NCI-H82 (cell line): ENCODE results near the gene PTPRN2.
"Not testable (repeated sequence)": the region's sequence is repeated elsewhere in the genome, so short reads cannot be mapped to it uniquely, and the experiment has no call there.

ENCODE experiments used
- DNase-seq: peaks from one replicate; lab custom pipeline; 2025; lab: John Stamatoyannopoulos, UW

The PTPRN2 gene

DNA sequence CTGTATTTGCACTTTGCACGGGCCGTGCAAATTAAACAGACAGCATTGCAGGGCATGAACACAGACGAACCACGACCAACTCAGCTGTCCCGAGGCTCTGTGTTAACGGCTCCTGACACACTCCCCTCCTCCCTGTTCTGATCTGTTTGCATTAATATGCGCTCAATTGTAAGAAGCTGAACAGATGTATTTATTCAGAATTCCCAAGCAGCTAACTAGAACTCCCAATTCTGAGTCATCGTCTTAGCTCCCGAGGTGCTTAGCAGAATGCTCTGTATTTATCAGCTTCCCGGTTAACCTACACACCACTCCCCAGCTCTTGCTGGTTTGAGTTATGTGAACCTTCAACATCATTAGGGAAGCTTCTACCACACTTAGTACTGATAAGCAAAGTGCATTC is 286.4 kb downstream of the PTPRN2 start:
- no peak for DNase-seq

DNA sequence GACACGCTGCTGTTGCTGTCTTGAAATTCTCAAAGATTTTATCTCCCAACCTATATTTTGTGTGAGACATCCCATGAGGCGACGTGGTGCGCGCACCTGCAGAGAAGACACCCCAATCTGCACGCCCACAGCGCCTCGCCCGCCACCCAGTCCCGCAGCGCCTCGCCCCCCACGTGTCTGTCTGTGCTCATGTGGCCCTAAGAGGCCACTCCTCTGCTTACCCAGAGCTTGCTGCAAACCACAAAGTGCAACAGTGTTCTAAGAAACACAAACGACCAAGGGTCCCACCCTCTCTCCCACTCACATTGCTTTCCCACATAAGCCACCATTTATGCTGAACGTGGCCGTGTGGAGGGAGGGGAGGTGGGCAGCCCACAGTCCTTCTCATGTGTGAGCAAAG is 287.2 kb downstream of the PTPRN2 start:
- DNase-seq = no peak

DNA sequence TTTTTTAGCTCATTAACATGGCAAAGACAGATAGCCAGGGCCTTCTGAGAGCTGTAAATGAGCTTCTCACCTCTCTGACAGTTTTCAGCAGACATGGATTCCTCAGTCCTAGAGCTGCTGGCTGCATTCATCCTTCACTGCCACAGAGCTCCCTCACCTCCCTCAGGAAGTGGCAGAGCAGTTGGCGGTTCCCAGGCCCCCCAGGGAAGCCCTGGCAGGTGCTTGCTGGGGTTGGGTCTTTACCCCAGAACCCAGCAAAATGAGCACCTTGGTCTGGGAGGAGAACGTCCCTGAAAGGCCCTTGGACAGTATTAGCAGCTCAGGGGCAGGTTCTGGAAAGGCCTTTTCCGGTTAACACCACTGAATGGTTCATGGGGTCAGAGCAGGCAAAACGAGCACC is 288.0 kb downstream of the PTPRN2 start:
- DNase-seq = no peak

DNA sequence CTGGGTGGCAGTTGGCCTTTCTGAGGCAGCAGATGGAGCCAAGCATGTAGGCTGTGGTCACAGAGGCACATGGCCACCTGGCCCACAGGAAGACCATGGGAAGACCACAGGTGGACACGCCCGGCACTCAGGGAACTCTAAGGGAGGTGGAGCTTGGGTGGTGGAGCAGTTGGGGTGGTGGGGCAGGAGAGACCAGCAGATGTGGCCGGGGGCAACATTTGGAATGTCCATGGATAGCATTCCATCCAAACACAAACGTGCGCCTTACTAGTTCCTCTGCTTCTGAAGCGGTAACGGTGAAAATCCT is 290.9 kb downstream of the PTPRN2 start:
- DNase-seq = no peak

DNA sequence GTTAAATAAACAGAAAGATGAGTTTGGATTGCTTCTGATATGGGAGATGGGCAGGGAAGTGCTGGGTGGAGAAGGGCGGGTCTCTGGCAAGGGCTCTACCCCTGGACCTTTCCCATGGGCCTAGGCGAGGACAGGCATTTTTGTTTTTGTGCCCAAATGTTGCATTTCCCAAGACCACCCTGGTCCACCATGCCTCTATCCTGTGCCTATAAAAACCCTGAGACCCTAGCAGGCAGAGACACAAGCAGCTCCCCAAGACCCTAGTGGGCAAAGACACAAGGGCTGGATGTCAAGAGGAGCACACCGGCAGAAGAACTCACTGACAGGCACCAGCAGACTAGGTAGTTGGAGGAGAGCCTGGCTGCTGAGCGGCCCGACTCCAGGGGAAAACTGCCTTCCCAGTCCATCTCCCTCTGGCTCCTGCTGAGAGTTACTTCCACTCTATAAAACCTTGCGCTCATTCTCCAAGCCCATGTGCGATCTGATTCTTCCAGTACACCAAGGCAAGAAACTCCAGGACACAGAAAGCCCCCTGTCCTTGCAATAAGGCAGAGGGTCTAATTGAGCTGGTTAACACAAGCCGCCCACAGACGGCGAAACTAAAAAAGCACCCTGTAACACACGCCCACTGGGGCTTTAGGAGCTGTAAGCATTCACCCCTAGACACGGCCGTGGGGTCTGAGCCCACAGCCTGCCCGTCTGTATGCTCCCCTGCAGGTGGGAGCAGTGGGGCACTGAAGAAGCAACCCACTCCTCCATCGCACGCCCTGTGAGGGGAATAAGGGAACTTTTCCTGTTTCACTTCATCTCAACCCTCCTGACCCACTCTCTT is 291.4 kb downstream of the PTPRN2 start:
- DNase-seq = no peak

DNA sequence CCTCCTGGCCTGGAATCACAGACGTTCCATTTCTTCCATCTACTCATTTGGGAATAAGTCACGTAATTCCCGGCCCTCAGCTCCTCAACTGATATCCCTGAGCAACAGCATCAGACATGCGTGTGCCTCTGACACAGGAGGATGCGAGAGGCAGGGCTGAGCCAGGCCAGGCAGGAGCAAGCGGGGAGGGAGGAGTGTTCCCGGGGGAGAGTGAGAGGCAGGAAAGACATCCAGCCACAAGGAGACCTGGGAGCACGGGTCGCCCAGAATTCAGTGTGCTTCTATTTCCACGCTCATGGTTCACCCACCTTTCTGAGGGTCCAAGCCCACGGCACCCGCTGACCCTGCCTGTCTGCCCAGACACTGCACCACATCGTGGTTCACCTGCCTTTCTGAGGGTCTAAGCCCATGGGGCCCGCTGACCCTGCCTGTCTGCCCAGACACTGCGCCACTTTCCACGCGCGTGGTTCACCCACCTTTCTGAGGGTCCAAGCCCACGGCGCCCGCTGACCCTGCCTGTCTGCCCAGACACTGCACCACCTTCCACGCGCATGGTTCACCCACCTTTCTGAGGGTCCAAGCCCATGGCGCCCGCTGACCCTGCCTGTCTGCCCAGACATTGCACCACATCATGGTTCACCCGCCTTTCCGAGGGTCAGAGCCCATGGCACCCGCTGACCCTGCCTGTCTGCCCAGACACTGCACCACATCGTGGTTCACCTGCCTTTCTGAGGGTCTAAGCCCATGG is 293.0 kb downstream of the PTPRN2 start:
- not testable (repeated sequence) for DNase-seq

DNA sequence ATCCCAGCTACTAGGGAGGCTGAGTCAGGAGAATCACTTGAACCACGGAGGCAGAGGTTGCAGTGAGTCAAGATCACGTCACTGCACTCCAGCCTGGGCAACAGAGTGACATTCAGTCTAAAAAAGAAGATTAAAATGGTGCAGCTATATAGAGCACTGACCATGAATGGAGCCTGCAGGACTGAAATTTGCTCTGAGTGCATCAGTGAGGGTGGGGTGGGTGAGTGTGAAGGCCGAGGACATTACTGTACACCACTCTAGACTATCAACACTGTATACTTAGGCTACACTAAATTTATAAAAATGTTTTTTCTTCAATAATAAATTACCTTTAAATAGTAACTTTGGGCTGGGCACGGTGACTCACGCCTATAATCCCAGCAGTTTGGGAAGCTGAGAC is 294.7 kb downstream of the PTPRN2 start:
- no peak for DNase-seq

DNA sequence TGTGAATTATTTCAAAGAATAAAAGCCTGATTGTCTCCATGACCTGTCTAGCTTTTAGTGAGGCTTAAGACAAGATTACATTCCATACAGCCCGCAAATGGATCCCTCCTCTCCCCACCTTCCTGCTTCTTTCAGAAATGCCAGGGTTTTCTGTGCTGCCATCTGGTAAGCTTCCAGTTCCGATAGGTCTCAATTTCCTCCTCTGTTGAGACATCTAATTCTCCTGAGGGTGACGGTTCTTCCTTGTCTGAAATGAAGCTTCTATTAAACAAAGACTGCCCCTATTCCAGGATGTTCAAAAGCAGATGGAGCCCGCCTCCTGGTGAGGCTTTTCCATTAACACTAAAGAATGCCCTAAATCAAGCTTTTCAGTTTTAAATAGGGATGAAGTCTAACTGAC is 295.6 kb downstream of the PTPRN2 start:
- no peak for DNase-seq

DNA sequence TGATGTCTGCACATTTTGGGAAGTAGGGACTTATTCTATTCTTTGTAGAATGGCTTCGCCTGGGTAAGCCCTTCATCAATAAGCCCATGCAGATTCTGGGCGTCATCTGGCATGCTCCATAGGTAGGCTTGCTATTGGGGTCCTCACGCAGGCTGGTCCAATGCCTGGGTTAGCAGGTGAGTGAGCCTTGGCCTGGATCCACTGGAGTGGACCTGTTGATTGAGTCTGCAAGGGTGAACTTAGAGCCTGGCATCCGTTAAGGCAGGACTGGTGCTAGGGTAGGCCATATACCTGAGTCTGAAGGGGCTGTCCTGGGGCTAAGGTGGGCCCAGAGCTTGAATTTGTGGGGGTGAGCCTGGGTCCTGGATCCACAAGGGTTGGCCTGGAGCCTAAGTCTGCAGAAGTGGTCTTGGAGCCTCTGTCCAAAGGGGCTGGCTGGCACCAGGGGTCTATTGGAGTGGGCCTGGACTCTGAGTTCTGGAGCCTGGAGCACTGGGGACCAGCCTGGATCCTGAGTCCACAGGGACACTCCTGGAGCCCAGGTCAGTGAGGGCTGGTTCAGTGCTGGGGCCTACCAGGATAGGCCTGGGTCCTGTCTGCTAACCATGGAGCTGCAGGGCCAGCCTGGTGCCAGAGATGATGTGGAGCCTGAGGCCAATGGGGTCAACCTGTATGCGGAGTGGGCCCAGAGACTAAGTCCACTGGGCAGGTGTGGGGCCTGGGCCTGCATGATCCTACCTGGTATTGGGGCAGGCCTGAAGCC is 297.7 kb downstream of the PTPRN2 start:
- DNase-seq = no peak

DNA sequence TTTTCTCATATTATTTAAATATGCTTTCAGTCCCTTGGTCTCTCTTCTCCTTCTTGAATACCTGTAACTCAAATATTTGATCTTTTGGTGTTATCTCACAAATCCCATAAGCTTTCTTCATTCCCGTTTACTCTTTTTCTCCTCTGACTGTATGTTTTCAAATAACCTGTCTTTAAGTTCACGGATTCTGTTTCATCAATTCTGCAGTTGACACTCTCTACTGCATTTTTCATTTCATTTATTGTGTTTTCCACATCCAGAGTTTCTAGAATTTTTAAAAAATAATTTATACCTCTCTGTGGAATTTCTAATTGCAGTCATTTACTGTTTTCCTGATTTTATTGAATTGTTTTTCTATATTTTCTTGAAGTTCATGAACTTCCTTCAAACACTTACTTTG is 298.4 kb downstream of the PTPRN2 start:
- DNase-seq = no peak

DNA sequence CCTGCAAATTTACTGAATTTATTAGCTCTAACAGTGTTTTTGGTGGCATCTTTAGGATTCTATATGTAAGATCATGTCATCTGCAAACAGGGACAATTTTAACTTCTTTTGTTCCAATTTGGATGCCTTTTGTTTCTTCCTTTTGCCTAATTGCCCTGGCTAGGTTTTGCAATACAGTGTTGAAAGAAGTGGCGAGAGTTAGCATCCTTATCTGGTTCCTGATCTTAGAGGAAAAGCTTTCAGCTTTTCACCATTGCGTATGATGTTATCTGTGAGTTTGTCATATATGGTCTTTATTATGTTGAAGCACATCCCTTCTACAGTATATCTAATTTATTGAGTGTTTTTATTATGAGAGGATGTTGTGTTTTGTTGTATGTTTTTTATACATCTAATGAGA is 301.4 kb downstream of the PTPRN2 start:
- no peak for DNase-seq

DNA sequence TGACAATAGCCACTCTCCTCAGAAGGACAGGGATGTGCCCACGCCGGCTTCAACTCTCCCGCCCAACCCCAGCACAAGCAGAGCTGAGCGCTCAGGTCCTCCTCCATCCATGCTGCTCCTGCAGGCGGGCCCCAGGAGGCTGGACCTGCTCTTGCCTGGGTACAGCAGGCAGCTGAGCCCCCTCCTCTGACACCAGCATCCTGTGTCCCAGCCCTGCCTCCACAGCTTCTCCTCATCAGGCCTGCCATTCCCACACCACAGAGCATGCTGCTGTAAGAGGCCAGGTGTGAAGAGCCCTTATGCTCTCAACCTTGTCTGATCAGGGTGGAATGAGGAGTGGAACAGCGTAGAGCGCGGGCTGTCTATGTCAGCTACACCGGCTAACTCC is 302.2 kb downstream of the PTPRN2 start:
- DNase-seq = no peak

DNA sequence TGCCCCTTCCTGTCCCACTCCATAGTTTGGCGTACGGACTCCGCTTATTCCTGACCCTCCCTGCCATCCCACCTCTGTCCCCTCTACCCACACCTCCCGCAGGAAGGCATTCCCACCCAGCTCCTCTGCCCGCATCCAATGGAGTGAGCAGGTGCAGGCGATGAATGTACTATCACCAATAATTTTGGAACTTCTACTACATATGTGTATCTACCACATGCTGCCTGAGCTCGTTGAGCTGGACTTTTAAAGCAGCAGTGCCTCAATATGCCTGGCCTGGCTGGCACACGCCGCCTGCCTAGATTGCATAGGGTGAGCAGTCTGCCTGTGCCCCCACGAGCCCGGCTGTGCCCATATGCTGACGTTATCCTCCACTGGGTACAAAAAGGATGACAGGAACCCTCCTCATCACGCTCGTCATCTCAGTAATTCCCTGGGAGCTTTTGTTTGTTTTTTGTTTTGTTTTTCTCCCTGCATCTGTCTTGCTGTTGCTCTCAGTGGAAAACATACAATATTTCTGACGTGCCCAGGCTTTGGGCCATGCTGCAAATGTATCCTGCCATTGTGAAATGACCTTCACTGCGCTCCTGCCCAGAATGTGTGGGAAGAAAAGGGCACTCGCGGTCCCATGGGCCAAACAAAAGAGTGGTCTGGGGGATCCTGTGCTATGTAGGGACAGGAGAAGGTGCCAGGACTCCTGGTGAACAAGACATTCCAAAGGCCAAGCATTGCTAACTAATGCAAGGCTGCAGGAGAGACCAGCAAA is 302.8 kb downstream of the PTPRN2 start:
- DNase-seq = no peak

DNA sequence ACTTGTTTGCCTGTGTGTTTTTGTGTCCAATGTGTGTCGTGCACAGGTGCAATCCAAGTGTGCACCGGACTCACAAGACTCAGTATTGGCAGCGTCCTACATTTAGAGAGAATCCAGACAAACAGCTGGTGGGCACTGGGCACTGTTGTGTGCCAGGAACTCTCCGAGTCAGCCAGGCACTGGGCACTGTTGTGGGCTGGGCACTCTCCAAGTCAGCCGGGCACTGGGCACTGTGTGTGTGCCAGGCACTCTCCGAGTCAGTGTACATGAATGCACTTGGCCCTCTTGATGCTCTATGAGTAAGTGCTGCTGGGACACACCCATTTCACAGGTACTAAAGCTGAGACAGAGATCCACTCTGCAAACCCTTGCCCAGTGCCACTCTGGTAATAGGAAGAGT is 303.5 kb downstream of the PTPRN2 start:
- DNase-seq = no peak

DNA sequence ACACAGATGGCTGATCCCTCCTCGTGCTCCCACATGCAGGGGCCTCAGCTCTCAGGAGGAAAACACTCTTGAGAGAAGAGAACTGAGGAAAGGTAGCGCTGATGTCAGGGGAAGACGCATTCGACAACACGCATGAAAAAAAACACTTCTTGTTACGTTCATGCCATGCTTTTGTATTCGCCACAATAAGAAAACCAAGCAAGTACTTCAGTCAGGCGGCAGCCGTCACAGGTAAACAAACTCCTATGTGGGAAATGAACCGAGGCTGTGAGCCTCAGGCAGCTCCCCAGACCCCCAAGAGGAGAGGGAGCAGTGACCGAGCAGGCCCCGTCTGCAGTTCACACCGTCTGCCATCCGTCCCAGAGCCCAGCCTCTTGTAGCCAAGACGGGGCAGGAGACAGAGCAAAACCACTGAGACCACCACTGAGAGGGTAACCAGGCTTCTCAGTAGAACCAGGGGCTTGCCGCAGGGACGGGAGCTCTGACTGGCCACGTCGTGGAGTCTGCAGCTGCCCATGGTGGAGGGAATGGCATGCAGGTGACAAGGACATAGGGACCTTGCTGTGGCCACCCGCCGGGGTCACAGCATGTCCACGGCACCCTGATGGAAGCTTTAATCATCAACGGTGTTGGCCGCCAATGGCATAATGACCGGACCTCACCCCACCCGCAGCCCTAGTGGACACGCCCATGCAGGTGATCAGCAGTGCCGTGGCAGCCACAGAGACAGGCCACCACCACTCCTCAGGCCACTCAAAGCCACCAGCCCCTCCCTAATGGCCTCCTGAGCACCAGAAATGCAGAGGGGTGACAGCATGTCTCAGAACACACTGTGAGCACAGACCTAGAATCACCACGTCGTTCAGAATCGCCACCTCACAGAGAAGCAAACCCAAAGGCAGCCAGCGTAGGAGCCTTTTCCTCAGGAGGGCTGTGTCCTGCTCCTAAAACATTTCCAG is 304.3 kb downstream of the PTPRN2 start:
- DNase-seq = no peak

DNA sequence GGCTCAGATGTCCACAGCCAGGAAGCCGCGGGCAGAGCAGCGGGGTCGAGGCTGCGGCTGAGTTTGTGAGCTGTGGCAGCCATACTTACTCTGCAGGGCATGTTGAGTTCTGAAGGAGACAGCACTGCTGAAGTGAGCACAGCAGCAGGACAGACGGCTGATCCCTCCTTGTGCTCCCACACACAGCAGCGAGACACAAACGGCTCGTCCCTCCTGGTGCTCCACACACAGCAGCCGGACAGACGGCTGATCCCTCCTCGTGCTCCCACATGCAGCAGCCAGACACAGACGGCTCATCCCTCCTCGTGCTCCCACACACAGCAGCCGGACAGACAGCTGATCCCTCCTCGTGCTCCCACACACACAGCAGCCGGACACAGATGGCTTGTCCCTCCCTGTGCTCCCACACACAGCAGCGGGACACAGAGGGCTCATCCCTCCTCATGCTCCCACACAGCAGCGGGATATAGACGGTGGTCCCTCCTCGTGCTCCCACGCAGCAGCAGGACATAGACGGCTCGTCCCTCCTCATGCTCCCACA is 305.1 kb downstream of the PTPRN2 start:
- no peak for DNase-seq

DNA sequence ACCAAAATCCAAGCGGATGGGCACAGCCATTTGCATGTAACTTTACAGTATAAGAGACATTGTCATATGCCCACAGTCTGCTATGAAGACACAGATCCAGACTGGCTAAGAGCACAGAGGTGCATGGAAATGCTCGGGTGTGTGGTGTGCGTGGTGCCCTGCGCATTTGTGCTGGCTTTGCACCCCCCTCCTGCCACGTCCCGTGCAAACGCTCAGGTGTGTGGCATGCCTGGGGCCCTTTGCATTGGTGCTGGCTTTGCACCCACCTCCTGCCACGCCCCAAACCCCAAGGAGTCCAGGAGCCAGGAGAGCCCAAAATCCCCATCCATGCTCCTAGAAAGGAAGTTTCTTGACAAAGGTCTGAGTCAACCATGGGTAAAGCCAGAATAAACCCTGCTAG is 306.2 kb downstream of the PTPRN2 start:
- DNase-seq = no peak

DNA sequence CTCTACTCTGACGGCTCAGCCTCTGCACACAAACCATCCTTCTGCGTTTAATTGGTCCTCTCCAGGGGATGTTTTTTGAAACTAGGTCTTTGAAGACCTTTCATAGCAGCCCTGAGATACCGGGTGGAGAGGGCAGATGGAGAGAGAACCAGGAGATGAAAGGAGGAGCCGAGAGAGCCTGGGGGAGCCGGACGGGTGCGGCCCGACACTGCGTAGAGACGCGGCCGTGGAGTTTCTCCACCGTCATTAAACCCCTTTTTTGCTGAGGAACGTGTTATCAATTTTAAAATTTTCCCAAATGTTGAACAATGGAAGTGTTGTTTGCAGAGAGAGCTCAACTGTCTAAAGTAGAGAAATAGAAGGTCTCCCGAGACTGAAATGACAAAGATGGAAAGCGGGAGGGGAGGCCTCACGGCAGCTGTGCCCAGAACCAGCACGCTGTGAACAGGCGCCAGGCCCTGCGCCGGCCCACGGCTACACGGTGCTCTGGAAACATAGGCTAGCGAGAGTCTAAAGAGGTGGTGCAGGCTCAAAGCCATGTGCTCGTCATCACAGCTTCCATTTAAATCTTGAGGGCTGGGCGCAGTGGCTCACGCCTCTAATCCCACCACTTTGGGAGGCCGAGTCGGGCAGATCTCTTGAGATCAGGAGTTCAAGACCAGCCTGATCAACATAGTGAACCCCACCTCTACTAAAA is 307.0 kb downstream of the PTPRN2 start:
- DNase-seq = no peak

DNA sequence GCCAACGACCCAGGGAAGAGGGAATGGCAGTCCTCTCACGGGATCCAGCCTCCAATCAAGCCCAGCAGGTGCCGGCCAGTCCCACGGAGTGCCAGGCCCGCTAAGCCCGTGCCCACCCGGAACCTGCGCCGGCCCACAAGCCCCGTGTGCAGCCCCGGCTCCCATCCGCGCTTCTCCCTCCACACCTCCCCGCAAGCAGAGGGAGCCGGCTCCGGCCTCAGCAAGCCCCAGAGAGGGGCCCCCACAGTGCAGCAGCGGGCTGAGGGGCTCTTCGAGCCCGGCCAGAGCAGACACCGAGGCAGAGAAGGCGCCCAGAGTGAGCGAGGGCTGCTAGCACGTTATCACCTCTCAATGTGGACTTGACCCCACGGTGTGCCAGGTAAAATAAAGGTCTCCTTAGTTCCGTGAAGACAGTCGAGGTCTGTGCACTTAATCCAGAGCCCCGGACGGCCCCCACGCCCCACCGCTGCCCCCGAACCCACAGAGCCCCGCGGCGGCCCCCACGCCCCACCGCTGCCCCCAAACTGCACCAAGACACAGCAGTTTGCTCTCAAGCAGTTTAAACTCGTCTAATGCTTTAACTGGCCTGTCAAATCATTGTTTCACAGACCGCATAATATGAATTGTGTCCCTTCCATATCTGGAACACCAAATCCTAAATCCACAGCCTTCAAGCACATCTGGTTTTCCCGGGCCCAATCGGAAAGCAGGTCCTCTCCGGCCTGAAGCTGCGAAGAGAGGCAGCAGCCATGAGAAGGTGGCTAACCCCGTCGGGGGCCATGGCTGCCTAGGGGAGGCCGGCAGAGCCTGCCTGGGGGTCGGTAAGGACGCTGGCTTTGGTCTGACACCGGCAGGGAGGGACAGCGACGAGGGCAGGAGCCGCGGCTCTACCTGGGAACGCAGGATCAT is 307.8 kb downstream of the PTPRN2 start:
- no peak for DNase-seq
